GM18517 (cell line): ENCODE data around the gene ZNF594.
"Not testable (repeated sequence)": the region's sequence is repeated elsewhere in the genome, so short reads cannot be mapped to it uniquely, and the experiment has no call there.

Source experiments
- ATAC-seq: cut with Tn5 transposase; IDR thresholded peaks from one replicate; pipeline ENCODE4 v1.9.1; 2021; ENCODE audit warnings: mild to moderate bottlenecking, moderate library complexity; ENCODE audit not compliant: unreplicated experiment

ZNF594 gene

GRCh38 chr17:5203178-5203907 is 11.7 kb upstream of the ZNF594 start:
- no peak for ATAC-seq

GRCh38 chr17:5201011-5201410 is 9.3 kb upstream of the ZNF594 start:
- no peak for ATAC-seq

GRCh38 chr17:5200360-5200759 is 8.7 kb upstream of the ZNF594 start:
- peak; percentile 47 for ATAC-seq

- no peak for ATAC-seq
Observed at GRCh38 chr17:5198472-5198871, 6.8 kb upstream of the ZNF594 start.

GRCh38 chr17:5194346-5194745 is 2.7 kb upstream of the ZNF594 start:
- no peak for ATAC-seq

- no peak for ATAC-seq
Observed at GRCh38 chr17:5184288-5184687, 7.4 kb downstream of the ZNF594 start.

GRCh38 chr17:5183410-5183793 is 8.3 kb downstream of the ZNF594 start:
- ATAC-seq, result no peak

GRCh38 chr17:5182597-5183409 is 8.9 kb downstream of the ZNF594 start:
- no peak for ATAC-seq

- ATAC-seq, result no peak
Observed at GRCh38 chr17:5181509-5182305, 10.0 kb downstream of the ZNF594 start.

GRCh38 chr17:5179003-5179402 is 12.7 kb downstream of the ZNF594 start:
- no peak for ATAC-seq

- not testable (repeated sequence) for ATAC-seq
Observed at GRCh38 chr17:5175027-5175426, 16.6 kb downstream of the ZNF594 start.

GRCh38 chr17:5165791-5166564 is 25.7 kb downstream of the ZNF594 start:
- ATAC-seq, result not testable (repeated sequence)

- ATAC-seq, result no peak
Observed at GRCh38 chr17:5164436-5164835, 27.2 kb downstream of the ZNF594 start.

GRCh38 chr17:5161793-5162192 is 29.9 kb downstream of the ZNF594 start:
- ATAC-seq, result not testable (repeated sequence)

- ATAC-seq, result not testable (repeated sequence)
Observed at GRCh38 chr17:5160702-5161101, 31.0 kb downstream of the ZNF594 start.

GRCh38 chr17:5146122-5146521 is 45.5 kb downstream of the ZNF594 start:
- not testable (repeated sequence) for ATAC-seq

- ATAC-seq, result not testable (repeated sequence)
Observed at GRCh38 chr17:5142877-5143276, 48.8 kb downstream of the ZNF594 start.

GRCh38 chr17:5139458-5139732 is 52.3 kb downstream of the ZNF594 start:
- ATAC-seq, result no peak

- no peak for ATAC-seq
Observed at GRCh38 chr17:5138616-5139457, 52.8 kb downstream of the ZNF594 start.

- ATAC-seq, result not testable (repeated sequence)
Observed at GRCh38 chr17:5138198-5138544, 53.5 kb downstream of the ZNF594 start.
